ENCODE measurements around the gene PTPRT. TPM values are rescaled to one million over a fixed set of nuclear protein-coding genes. Genes with fewer than 3 reads are reported as not detected.

The PTPRT gene
- total and polyA plus RNA-seq, 2 experiments from 2014 or later: not detected

DNA sequence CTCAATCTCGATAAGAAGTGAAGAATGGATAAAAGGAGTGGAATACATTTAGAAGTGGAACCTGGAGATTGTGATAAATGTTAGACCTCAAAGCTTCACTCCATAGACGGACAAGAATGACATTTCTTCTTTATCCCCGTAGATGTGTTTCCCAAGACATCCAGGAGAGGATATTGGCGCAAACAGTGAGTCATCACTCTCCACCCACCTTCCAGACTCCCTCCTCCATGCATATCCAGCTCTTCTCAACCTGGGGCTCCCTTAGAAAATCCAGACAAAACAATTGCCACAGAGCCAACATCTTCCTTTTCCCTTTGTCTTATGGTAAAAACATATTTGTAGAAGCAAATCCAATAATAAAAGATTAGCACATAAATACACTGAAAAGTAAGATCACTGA, 586.1 kb downstream of the PTPRT start (continued):
- no peak for TF ChIP-seq CTCF (conservative IDR thresholded peaks at IDR 0.05; ENCODE audit: low read depth in 2 of 2)

DNA sequence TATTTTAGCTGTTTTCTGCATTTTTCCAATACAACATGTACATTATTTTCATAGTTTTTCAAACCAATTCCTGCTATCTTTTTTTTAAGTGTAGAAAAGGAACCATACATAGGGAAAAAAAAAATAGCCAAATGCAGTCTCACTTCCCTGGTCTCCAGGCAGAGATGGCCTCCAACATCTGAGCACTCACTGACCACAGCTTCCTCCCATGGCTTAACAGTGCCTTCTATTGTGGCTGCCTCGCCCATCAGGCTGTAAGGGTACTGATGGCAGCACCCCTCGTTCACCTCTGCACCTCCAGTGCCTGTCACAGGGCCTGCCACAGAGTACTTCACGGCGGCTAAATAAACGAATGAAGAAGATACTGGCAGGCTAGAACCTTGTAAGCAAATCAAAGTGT, 591.1 kb downstream of the PTPRT start:
- peaks cover 97% of the 10 kb centered on the region for H3K9me3 Mint-ChIP-seq
- peaks cover 31% of the 10 kb centered on the region for H3K36me3 Mint-ChIP-seq (ENCODE audit: low read depth)
- H3K27me3 Mint-ChIP-seq (ENCODE audit: insufficient read depth, low read depth, poor library complexity): no peaks in the 10 kb centered on the region
- H3K4me1 ChIP-seq (ENCODE audit: insufficient read depth): no peaks in the 10 kb centered on the region
- H4K20me1 ChIP-seq (replicated peaks; ENCODE audit: insufficient read depth): no peaks in the 10 kb centered on the region
- H3K27ac ChIP-seq (ENCODE audit: low read depth): no peak overlapping the region
- no peak overlapping the region for H3K4me2 ChIP-seq
- no peaks in the 10 kb centered on the region for H3K36me3 ChIP-seq (ENCODE audit: insufficient read depth)
- no peak overlapping the region for H3K27ac Mint-ChIP-seq
- H2AFZ ChIP-seq: no peak overlapping the region
- H3K9me2 ChIP-seq (ENCODE audit: insufficient read depth): no peaks in the 10 kb centered on the region
- ATAC-seq (no peak), DNase-seq (ENCODE audit: low spot score) (no peak)
- no peaks in the 10 kb centered on the region for H3K79me2 ChIP-seq (replicated peaks; ENCODE audit: insufficient read depth)
- no peaks in the 10 kb centered on the region for H3F3A ChIP-seq (replicated peaks; ENCODE audit: low read depth)
- no peaks in the 10 kb centered on the region for H3K4me1 Mint-ChIP-seq
- no peak overlapping the region for H3K4me3 ChIP-seq
- no peaks in the 10 kb centered on the region for H3K27me3 ChIP-seq (ENCODE audit: insufficient read depth)
- no peak overlapping the region for H3K4me3 Mint-ChIP-seq
- TF ChIP-seq ZNF331 (CRISPR knock-in tag; IDR thresholded peaks at IDR 0.05; ENCODE audit: low read depth) (no peak), ZNF114 (CRISPR knock-in tag; IDR thresholded peaks at IDR 0.05) (no peak), EZH2phosphoT487 (IDR thresholded peaks at IDR 0.05; ENCODE audit: unreplicated experiment) (no peak)

- Histone ChIP-seq H3K9me2 (ENCODE audit: insufficient read depth) (no peaks in the 10 kb centered on the region), H3K4me2 (no peak overlapping the region), H3K27me3 (ENCODE audit: insufficient read depth) (no peaks in the 10 kb centered on the region), H4K20me1 (replicated peaks; ENCODE audit: insufficient read depth) (no peaks in the 10 kb centered on the region), H3K36me3 (ENCODE audit: insufficient read depth) (no peaks in the 10 kb centered on the region), H3K4me3 (no peak overlapping the region), H3K27ac (ENCODE audit: low read depth) (no peak overlapping the region), H3F3A (replicated peaks; ENCODE audit: low read depth) (no peaks in the 10 kb centered on the region), H3K79me2 (replicated peaks; ENCODE audit: insufficient read depth) (no peaks in the 10 kb centered on the region), H2AFZ (no peak overlapping the region), H3K4me1 (ENCODE audit: insufficient read depth) (no peaks in the 10 kb centered on the region)
- peaks cover 97% of the 10 kb centered on the region for H3K9me3 Mint-ChIP-seq
- no peaks in the 10 kb centered on the region for H3K4me1 Mint-ChIP-seq
- H3K27ac Mint-ChIP-seq: no peak overlapping the region
- ATAC-seq (no peak), DNase-seq (ENCODE audit: low spot score) (no peak)
- peaks cover 26% of the 10 kb centered on the region for H3K36me3 Mint-ChIP-seq (ENCODE audit: low read depth)
- no peaks in the 10 kb centered on the region for H3K27me3 Mint-ChIP-seq (ENCODE audit: insufficient read depth, low read depth, poor library complexity)
- no peak overlapping the region for H3K4me3 Mint-ChIP-seq
- TF ChIP-seq, protein P1, sequence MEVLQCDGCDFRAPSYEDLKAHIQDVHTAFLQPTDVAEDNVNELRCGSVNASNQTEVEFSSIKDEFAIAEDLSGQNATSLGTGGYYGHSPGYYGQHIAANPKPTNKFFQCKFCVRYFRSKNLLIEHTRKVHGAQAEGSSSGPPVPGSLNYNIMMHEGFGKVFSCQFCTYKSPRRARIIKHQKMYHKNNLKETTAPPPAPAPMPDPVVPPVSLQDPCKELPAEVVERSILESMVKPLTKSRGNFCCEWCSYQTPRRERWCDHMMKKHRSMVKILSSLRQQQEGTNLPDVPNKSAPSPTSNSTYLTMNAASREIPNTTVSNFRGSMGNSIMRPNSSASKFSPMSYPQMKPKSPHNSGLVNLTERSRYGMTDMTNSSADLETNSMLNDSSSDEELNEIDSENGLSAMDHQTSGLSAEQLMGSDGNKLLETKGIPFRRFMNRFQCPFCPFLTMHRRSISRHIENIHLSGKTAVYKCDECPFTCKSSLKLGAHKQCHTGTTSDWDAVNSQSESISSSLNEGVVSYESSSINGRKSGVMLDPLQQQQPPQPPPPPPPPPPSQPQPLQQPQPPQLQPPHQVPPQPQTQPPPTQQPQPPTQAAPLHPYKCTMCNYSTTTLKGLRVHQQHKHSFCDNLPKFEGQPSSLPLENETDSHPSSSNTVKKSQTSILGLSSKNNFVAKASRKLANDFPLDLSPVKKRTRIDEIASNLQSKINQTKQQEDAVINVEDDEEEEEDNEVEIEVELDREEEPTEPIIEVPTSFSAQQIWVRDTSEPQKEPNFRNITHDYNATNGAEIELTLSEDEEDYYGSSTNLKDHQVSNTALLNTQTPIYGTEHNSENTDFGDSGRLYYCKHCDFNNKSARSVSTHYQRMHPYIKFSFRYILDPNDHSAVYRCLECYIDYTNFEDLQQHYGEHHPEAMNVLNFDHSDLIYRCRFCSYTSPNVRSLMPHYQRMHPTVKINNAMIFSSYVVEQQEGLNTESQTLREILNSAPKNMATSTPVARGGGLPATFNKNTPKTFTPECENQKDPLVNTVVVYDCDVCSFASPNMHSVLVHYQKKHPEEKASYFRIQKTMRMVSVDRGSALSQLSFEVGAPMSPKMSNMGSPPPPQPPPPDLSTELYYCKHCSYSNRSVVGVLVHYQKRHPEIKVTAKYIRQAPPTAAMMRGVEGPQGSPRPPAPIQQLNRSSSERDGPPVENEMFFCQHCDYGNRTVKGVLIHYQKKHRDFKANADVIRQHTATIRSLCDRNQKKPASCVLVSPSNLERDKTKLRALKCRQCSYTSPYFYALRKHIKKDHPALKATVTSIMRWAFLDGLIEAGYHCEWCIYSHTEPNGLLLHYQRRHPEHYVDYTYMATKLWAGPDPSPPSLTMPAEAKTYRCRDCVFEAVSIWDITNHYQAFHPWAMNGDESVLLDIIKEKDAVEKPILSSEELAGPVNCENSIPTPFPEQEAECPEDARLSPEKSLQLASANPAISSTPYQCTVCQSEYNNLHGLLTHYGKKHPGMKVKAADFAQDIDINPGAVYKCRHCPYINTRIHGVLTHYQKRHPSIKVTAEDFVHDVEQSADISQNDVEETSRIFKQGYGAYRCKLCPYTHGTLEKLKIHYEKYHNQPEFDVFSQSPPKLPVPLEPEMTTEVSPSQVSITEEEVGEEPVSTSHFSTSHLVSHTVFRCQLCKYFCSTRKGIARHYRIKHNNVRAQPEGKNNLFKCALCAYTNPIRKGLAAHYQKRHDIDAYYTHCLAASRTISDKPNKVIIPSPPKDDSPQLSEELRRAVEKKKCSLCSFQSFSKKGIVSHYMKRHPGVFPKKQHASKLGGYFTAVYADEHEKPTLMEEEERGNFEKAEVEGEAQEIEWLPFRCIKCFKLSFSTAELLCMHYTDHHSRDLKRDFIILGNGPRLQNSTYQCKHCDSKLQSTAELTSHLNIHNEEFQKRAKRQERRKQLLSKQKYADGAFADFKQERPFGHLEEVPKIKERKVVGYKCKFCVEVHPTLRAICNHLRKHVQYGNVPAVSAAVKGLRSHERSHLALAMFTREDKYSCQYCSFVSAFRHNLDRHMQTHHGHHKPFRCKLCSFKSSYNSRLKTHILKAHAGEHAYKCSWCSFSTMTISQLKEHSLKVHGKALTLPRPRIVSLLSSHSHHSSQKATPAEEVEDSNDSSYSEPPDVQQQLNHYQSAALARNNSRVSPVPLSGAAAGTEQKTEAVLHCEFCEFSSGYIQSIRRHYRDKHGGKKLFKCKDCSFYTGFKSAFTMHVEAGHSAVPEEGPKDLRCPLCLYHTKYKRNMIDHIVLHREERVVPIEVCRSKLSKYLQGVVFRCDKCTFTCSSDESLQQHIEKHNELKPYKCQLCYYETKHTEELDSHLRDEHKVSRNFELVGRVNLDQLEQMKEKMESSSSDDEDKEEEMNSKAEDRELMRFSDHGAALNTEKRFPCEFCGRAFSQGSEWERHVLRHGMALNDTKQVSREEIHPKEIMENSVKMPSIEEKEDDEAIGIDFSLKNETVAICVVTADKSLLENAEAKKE (CRISPR knock-in tag; IDR thresholded peaks at IDR 0.05): no peak
- TF ChIP-seq EZH2phosphoT487 (IDR thresholded peaks at IDR 0.05; ENCODE audit: unreplicated experiment) (no peak), CTCF (conservative IDR thresholded peaks at IDR 0.05; ENCODE audit: low read depth in 2 of 2) (no peak), POLR2AphosphoS5 (IDR thresholded peaks at IDR 0.05; ENCODE audit: low read depth) (no peak)
These were observed 594.1 kb downstream of the PTPRT start for GRCh38 chr20:42595625-42596024.
